Glutamatergic neuron (in vitro differentiated cells): ENCODE results near the gene NDUFS2. TPM values are rescaled to one million over a fixed set of nuclear protein-coding genes. Genes with fewer than 3 reads are reported as not detected.

Experiments used
- DNase-seq: peaks from one replicate; pipeline ENCODE4 v3.0.0; 2022
- H3K27ac Mint-ChIP-seq: one replicate; pipeline ENCODE4 v1.8.0; 2020; ENCODE audit warnings: mild to moderate bottlenecking, mixed read lengths, inconsistent platforms; ENCODE audit not compliant: unreplicated experiment
- H3K27me3 Mint-ChIP-seq: one replicate; pipeline ENCODE4 v1.8.0; 2020; ENCODE audit warnings: mild to moderate bottlenecking, moderate library complexity, mixed read lengths, inconsistent platforms; ENCODE audit not compliant: unreplicated experiment
- H3K36me3 Mint-ChIP-seq: one replicate; pipeline ENCODE4 v1.8.0; 2020; ENCODE audit warnings: mild to moderate bottlenecking, mixed read lengths, inconsistent platforms; ENCODE audit not compliant: unreplicated experiment
- H3K4me1 Mint-ChIP-seq: one replicate; pipeline ENCODE4 v1.8.0; 2020; ENCODE audit warnings: mild to moderate bottlenecking, low read depth, mixed read lengths, inconsistent platforms; ENCODE audit not compliant: unreplicated experiment
- H3K4me3 Mint-ChIP-seq: one replicate; pipeline ENCODE4 v1.8.0; 2020; ENCODE audit warnings: mild to moderate bottlenecking, mixed read lengths, inconsistent platforms; ENCODE audit not compliant: unreplicated experiment
- H3K9me3 Mint-ChIP-seq: one replicate; pipeline ENCODE4 v1.8.0; 2020; ENCODE audit warnings: mild to moderate bottlenecking, moderate library complexity, mixed read lengths, inconsistent platforms; ENCODE audit not compliant: unreplicated experiment
- CTCF ChIP-seq: fragments of 200-600 bp; sonication (generic); IDR thresholded peaks from one replicate; pipeline ENCODE4 v1.5.0; 2021; ENCODE audit not compliant: partially characterized antibody, unreplicated experiment
- total RNA-seq: library from RNA; stranded (reverse); fragmentation: NEBNext Ultra II Directional; extraction: Animal tissue kit (Norgen Biotek cat#: 25700); gene quantifications from one replicate; pipeline ENCODE4 v1.2.1, GENCODE V29; 2021; ENCODE audit not compliant: unreplicated experiment

Gene NDUFS2
- total RNA-seq, 1 donor from 2014 or later, result 112 TPM

DNA sequence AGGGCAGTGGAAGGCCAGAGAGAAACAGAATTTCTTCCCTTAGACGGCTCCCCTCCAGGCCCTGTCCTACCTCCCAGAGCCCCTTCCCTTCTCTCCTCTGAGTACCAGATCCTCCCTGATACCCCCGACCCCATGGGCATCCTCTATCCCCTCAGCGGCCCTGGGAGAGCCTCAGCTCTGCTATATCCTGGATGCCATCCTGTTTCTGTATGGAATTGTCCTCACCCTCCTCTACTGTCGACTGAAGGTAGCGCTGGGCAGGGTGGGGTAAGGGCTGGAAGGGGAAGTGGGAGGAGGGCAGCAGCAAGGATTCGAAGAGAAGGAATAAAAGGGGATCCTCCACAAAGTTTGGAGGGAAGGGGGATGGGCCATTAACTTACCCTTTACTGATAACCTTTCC lies 15.7 kb downstream of the NDUFS2 start:
- H3K4me1 Mint-ChIP-seq, result no peaks in the 10 kb centered on the region
- TF ChIP-seq CTCF, result no peak
- no peak for DNase-seq
- peaks cover 2% of the 10 kb centered on the region for H3K27me3 Mint-ChIP-seq
- H3K36me3 Mint-ChIP-seq, result peaks cover 4% of the 10 kb centered on the region
- no peak overlapping the region for H3K4me3 Mint-ChIP-seq
- H3K27ac Mint-ChIP-seq, result no peak overlapping the region
- H3K9me3 Mint-ChIP-seq, result peaks cover 5% of the 10 kb centered on the region

DNA sequence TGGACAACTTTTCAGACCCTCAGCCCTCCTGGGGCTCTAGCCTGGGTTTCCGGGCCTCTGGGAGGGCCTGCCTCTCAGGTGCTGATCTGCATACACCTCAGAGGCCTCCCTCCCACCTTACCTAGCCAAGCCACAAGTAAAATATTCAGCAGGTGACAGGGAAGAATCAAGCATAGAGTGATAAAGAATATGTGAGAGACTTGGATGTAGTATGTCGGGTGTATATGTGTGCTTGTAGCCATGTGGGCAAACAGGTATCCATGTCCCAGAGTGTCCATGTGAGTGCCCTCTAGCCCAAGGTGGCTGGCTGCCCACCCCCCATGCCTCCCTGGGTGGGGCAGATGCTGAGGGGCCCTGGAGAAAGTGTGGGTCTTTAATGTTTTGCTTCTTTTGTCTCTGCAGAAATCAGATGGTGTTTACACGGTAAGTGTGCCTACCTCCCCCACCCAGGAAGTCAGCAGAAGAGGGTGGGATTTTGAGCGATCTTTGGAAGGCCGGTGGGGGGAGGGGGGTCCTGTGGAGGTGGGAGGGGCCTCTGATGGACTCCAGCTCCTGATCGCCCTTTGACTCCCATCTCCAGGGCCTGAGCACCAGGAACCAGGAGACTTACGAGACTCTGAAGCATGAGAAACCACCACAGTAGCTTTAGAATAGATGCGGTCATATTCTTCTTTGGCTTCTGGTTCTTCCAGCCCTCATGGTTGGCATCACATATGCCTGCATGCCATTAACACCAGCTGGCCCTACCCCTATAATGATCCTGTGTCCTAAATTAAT lies 16.3 kb downstream of the NDUFS2 start:
- no peak for DNase-seq
- Mint-ChIP-seq H3K4me1 (no peaks in the 10 kb centered on the region), H3K27ac (no peak overlapping the region), H3K9me3 (peaks cover 5% of the 10 kb centered on the region), H3K27me3 (peaks cover 2% of the 10 kb centered on the region), H3K36me3 (no peaks in the 10 kb centered on the region), H3K4me3 (no peak overlapping the region)
- TF ChIP-seq CTCF, result no peak

- peaks cover 1% of the 10 kb centered on the region for H3K27me3 Mint-ChIP-seq
- no peaks in the 10 kb centered on the region for H3K36me3 Mint-ChIP-seq
- DNase-seq, result no peak
- no peak overlapping the region for H3K27ac Mint-ChIP-seq
- H3K4me1 Mint-ChIP-seq, result no peaks in the 10 kb centered on the region
- peaks cover 4% of the 10 kb centered on the region for H3K9me3 Mint-ChIP-seq
- H3K4me3 Mint-ChIP-seq, result no peak overlapping the region
- TF ChIP-seq CTCF, result no peak
These were observed 17.1 kb downstream of the NDUFS2 start for GRCh38 chr1:161219078-161219892.

DNA sequence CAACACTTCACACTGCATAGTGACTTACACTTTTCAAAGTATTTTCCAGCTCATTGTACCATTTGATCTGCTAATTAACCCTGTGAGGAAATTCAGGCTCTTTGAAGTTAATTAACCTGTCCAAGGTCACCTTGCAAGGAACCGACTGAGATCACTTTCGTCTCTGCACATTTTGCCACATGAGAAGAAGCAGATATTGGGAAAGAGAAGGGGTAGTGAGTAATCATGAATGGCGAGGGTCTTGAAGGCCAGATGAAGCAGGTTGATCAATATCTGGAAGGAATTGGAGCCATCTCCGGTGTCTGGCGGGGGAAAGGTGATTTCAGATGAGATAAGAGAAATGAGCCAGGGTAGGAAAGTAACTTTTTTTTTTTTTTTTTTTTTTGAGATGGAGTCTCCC lies 17.8 kb downstream of the NDUFS2 start:
- no peaks in the 10 kb centered on the region for H3K4me1 Mint-ChIP-seq

More for the DNA sequence above, 17.8 kb downstream of the NDUFS2 start:
- Mint-ChIP-seq H3K27me3 (no peaks in the 10 kb centered on the region), H3K9me3 (peaks cover under 1% of the 10 kb centered on the region), H3K27ac (no peak overlapping the region), H3K4me3 (no peak overlapping the region), H3K36me3 (no peaks in the 10 kb centered on the region)
- no peak for DNase-seq
- no peak for TF ChIP-seq CTCF
